Esophagus squamous epithelium (tissue), 4 donors: ENCODE results near the gene MTCH2.

ENCODE experiments used
- POLR2A ChIP-seq, 4 donors: fragments of 450-650 bp; IDR thresholded peaks; one replicate each; pipeline ENCODE4 v1.6.1; 2017; ENCODE audit warnings: antibody characterized with exemption in 4 of 4, mild to moderate bottlenecking in 4 of 4, moderate library complexity in 3 of 4
- TF ChIP-seq, protein P1 (sequence below), 6 experiments: fragments of 450-650 bp in 4 of 6; fragments of 200-600 bp in 2 of 6; sonication (generic) in 2 of 6; IDR thresholded peaks; one replicate each; pipeline ENCODE4 v1.5.1; 2016 to 2019; ENCODE audit warnings: antibody characterized with exemption in 6 of 6, mild to moderate bottlenecking in 4 of 6, moderate library complexity in 4 of 6

DNA sequence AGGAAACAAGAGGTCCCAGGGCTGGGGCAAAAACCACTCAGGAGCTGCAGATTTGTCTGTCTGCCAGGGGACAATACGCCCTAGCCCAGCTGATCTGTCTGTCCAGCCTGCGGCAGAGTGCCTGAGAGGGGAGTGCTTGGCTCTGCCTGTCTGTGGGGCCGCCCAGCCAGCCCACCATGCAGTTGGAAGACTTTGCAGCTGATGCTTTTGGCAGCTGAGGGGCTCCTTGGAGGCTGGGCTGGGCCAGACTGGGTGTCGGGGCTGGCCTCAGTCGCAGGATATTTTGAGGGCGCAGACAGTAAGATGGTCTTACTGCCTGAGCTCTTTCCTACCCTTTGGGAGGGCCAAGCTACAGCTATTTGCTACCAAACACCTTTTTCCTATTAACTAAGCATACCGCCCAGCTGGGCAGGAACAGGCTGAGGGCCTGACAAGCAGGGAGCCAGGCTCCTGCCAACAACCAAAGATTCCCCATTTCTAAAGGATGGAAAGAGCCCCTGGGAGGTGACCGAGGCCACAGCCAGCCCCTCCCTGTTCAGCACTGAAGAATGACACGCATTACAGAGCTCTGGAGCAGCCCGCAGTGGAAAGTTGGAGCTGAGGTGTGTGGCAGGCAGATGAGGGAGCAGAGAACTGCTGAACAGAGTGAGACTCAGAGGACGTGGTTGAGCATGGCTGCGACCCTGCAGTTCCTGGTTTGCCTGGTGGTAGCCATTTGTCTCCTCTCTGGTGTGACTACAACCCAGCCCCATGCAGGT, 56.1 kb downstream of the MTCH2 start, which contains the start of gene FAM180B:
- TF ChIP-seq, protein P1, sequence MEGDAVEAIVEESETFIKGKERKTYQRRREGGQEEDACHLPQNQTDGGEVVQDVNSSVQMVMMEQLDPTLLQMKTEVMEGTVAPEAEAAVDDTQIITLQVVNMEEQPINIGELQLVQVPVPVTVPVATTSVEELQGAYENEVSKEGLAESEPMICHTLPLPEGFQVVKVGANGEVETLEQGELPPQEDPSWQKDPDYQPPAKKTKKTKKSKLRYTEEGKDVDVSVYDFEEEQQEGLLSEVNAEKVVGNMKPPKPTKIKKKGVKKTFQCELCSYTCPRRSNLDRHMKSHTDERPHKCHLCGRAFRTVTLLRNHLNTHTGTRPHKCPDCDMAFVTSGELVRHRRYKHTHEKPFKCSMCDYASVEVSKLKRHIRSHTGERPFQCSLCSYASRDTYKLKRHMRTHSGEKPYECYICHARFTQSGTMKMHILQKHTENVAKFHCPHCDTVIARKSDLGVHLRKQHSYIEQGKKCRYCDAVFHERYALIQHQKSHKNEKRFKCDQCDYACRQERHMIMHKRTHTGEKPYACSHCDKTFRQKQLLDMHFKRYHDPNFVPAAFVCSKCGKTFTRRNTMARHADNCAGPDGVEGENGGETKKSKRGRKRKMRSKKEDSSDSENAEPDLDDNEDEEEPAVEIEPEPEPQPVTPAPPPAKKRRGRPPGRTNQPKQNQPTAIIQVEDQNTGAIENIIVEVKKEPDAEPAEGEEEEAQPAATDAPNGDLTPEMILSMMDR (IDR thresholded peaks at IDR 0.05), result no peak
- no peak for TF ChIP-seq POLR2A (IDR thresholded peaks at IDR 0.05)
